ENCODE measurements around the gene AK1.

DNA sequence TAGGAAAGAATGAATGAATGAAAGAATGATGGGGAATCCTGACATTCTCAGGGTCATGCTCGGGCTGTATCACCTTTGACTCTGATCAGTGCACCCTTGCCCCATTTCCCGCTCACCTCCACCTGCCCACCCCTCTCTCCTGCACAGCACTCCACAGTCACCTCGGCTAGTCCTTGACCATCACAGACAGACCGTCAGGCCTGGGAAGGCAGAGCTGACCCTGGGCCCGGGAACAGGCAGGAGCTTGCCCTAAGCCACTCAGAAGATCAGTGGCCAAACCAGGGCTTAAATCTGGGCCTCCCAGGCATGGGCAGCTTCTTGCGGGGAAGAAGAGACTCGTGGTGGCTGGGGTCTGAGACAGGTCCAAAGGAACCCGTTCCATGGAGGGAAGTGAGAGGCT, 18.3 kb upstream of the AK1 start:
- TF ChIP-seq POLR2A (IDR thresholded peaks at IDR 0.05; ENCODE audit: low read depth, low read length): no peak
- TF ChIP-seq POLR2AphosphoS5 (IDR thresholded peaks at IDR 0.05; ENCODE audit: low read depth, low read length): no peak

All from GM12892 (cell line).